HG02943 (cell line): Measurements from ENCODE around the gene LTBP3.
"Not testable (repeated sequence)": the region's sequence is repeated elsewhere in the genome, so short reads cannot be mapped to it uniquely, and the experiment has no call there.

Experiments
- ATAC-seq: cut with Tn5 transposase; IDR thresholded peaks from one replicate; pipeline ENCODE4 v1.9.1; 2021; ENCODE audit warnings: mild to moderate bottlenecking, low read depth, moderate library complexity; ENCODE audit not compliant: unreplicated experiment

The LTBP3 gene

DNA sequence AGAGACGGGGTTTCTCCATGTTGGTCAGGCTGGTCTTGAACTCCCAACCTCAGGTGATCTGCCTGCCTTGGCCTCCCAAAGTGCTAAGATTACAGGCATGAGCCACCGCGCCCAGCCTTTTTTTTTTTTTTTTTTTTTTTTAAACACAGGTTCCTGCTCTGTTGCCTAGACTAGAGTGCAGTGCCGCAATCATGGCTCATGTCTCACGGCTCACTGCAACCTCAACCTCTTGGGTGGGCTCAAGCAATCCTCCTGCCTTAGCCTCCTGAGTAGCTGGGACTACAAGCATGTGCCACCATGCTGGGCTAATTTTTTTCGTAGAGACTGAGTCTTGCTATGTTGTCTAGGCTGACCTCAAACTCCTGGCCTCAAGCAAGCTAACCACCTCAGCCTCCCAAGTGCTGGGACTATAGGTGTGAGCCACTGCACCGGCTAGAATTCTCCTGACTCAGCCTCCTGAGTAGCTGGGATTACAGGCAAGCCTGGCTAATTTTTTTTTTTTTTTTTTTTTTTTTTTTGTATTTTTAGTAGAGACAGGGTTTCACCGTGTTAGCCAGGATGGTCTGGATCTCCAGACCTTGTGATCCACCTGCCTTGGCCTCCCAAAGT lies 39.1 kb downstream of the LTBP3 start:
- not testable (repeated sequence) for ATAC-seq

DNA sequence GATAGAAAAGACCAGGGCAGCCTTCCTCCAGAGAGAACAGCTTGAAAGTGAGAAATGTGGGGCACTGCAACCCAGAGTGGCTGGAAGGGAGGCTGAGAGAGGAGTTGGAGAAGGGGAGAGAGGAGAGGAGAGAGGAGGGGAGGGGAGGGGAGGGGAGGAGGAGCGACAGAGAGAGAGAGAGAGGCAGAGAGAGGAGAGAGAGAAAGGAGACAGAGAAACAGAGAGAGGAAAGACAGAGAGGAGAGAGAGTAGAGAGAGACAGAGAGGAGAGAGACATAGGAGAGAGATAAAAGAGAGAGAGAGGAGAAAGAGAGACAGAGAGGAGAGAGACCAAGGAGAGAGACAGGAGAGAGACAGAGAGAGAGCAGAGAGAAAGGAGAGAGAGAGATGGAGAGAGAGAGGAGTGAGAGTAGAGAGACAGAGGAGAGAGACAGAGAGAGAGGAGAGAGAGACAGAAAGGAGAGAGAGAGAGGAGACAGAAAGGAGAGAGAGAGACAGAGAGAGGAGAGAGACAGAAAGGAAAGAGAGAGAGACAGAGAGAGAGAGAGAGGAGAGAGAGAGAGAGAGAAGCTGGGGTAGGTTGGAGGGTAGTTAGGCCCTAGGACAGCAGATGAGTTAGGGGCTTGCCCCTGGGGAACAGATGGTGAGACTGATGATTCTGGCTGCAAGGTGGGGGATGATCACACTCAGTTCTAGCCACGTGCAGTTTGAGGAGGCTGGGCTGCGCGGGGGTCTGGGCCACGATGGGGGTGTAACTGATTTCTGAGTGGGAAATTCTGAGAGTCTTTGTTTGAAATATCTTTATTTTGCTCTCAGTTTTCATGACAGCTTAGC lies 41.8 kb downstream of the LTBP3 start:
- no peak for ATAC-seq

DNA sequence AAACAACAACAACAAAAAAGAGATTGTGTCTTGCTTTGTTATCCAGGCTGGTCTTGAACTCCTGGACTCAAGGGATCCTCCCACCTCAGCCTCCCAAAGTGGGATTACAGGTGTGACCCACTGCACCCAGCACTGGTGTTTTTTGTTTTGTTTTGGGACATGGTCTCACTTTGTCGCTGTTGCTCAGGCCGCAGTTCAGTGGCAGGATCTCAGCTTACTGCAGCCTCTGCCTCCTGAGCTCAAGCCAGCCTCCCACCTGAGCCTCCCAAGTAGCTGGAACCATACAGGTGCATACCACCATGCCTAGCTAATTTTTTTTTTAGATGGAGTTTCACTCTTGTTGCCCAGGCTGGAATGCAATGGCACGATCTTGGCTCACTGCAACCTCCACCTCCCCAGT lies 45.8 kb downstream of the LTBP3 start:
- ATAC-seq, result not testable (repeated sequence)

DNA sequence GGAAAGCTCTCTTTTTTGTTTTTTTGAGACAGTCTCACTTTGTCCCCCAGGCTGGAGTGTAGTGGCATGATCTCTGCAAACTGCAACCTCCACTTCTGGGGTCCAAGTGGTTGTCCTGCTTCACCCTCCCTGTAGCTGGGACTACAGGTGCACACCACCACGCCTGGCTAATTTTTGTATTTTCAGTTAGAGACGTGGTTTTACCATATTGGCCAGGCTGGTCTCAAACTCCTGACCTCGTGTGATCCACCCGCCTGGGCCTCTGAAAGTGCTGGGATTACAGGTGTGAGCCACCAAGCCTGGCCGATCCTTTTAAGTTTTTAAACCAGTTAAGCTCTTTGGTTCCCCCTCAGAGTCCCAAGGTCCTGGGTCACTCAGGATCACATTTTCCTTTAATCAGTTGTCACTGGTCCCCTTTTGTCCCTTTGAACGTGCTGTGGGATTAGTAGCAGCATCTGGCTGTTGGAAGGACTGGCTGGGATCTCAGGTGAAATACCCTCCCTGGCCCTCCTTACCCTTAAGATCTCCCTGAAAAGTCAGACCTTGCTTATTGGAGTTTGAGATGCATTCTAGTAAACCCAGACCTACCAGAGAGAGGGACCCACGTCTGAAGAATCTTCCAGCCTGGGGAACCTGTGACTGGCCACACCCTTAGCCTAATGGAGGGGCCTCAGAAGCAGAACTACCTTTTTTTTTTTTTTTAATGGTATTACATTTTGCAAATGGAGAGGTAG lies 51.2 kb downstream of the LTBP3 start:
- ATAC-seq, result peak; percentile 9

DNA sequence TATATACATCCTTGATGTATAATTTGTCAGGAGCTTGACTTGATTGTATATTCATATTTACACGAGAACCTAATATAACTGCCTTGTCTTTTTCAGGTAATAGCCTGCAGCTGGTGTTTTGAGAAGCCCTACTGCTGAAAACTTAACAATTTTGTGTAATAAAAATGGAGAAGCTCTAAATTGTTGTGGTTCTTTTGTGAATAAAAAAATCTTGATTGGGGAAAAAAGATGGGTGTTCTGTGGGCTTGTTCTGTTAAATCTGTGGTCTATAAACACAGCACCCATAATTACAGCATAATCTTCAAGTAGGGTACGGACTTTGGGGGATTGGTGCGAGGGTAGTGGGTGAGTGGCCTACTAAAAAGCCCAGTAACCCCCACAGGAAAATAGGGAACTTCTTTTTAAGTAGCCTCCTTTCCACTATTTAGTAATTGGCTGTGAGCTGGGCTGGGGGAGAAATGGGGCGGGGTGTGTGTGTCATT lies 51.8 kb downstream of the LTBP3 start:
- ATAC-seq, result no peak

DNA sequence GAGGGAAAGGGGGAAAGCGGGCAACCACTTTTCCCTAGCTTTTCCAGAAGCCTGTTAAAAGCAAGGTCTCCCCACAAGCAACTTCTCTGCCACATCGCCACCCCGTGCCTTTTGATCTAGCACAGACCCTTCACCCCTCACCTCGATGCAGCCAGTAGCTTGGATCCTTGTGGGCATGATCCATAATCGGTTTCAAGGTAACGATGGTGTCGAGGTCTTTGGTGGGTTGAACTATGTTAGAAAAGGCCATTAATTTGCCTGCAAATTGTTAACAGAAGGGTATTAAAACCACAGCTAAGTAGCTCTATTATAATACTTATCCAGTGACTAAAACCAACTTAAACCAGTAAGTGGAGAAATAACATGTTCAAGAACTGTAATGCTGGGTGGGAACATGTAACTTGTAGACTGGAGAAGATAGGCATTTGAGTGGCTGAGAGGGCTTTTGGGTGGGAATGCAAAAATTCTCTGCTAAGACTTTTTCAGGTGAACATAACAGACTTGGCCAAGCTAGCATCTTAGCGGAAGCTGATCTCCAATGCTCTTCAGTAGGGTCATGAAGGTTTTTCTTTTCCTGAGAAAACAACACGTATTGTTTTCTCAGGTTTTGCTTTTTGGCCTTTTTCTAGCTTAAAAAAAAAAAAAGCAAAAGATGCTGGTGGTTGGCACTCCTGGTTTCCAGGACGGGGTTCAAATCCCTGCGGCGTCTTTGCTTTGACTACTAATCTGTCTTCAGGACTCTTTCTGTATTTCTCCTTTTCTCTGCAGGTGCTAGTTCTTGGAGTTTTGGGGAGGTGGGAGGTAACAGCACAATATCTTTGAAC lies 52.5 kb downstream of the LTBP3 start:
- ATAC-seq, result no peak

DNA sequence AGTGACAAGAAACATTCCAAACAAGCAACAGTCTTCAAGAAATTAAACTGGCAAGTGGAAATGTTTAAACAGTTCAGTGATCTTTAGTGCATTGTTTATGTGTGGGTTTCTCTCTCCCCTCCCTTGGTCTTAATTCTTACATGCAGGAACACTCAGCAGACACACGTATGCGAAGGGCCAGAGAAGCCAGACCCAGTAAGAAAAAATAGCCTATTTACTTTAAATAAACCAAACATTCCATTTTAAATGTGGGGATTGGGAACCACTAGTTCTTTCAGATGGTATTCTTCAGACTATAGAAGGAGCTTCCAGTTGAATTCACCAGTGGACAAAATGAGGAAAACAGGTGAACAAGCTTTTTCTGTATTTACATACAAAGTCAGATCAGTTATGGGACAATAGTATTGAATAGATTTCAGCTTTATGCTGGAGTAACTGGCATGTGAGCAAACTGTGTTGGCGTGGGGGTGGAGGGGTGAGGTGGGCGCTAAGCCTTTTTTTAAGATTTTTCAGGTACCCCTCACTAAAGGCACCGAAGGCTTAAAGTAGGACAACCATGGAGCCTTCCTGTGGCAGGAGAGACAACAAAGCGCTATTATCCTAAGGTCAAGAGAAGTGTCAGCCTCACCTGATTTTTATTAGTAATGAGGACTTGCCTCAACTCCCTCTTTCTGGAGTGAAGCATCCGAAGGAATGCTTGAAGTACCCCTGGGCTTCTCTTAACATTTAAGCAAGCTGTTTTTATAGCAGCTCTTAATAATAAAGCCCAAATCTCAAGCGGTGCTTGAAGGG lies 53.3 kb downstream of the LTBP3 start:
- no peak for ATAC-seq

DNA sequence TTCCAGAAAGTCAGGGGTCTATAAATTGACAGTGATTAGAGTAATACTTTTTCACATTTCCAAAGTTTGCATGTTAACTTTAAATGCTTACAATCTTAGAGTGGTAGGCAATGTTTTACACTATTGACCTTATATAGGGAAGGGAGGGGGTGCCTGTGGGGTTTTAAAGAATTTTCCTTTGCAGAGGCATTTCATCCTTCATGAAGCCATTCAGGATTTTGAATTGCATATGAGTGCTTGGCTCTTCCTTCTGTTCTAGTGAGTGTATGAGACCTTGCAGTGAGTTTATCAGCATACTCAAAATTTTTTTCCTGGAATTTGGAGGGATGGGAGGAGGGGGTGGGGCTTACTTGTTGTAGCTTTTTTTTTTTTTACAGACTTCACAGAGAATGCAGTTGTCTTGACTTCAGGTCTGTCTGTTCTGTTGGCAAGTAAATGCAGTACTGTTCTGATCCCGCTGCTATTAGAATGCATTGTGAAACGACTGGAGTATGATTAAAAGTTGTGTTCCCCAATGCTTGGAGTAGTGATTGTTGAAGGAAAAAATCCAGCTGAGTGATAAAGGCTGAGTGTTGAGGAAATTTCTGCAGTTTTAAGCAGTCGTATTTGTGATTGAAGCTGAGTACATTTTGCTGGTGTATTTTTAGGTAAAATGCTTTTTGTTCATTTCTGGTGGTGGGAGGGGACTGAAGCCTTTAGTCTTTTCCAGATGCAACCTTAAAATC lies 54.0 kb downstream of the LTBP3 start:
- no peak for ATAC-seq

DNA sequence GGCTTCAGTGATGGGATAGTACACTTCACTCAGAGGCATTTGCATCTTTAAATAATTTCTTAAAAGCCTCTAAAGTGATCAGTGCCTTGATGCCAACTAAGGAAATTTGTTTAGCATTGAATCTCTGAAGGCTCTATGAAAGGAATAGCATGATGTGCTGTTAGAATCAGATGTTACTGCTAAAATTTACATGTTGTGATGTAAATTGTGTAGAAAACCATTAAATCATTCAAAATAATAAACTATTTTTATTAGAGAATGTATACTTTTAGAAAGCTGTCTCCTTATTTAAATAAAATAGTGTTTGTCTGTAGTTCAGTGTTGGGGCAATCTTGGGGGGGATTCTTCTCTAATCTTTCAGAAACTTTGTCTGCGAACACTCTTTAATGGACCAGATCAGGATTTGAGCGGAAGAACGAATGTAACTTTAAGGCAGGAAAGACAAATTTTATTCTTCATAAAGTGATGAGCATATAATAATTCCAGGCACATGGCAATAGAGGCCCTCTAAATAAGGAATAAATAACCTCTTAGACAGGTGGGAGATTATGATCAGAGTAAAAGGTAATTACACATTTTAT lies 54.7 kb downstream of the LTBP3 start:
- no peak for ATAC-seq

DNA sequence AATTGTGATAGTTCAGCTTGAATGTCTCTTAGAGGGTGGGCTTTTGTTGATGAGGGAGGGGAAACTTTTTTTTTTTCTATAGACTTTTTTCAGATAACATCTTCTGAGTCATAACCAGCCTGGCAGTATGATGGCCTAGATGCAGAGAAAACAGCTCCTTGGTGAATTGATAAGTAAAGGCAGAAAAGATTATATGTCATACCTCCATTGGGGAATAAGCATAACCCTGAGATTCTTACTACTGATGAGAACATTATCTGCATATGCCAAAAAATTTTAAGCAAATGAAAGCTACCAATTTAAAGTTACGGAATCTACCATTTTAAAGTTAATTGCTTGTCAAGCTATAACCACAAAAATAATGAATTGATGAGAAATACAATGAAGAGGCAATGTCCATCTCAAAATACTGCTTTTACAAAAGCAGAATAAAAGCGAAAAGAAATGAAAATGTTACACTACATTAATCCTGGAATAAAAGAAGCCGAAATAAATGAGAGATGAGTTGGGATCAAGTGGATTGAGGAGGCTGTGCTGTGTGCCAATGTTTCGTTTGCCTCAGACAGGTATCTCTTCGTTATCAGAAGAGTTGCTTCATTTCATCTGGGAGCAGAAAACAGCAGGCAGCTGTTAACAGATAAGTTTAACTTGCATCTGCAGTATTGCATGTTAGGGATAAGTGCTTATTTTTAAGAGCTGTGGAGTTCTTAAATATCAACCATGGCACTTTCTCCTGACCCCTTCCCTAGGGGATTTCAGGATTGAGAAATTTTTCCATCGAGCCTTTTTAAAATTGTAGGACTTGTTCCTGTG lies 55.4 kb downstream of the LTBP3 start:
- ATAC-seq, result no peak

DNA sequence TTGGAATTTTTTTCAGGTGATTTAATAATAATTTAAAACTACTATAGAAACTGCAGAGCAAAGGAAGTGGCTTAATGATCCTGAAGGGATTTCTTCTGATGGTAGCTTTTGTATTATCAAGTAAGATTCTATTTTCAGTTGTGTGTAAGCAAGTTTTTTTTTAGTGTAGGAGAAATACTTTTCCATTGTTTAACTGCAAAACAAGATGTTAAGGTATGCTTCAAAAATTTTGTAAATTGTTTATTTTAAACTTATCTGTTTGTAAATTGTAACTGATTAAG lies 55.9 kb downstream of the LTBP3 start:
- ATAC-seq, result no peak

DNA sequence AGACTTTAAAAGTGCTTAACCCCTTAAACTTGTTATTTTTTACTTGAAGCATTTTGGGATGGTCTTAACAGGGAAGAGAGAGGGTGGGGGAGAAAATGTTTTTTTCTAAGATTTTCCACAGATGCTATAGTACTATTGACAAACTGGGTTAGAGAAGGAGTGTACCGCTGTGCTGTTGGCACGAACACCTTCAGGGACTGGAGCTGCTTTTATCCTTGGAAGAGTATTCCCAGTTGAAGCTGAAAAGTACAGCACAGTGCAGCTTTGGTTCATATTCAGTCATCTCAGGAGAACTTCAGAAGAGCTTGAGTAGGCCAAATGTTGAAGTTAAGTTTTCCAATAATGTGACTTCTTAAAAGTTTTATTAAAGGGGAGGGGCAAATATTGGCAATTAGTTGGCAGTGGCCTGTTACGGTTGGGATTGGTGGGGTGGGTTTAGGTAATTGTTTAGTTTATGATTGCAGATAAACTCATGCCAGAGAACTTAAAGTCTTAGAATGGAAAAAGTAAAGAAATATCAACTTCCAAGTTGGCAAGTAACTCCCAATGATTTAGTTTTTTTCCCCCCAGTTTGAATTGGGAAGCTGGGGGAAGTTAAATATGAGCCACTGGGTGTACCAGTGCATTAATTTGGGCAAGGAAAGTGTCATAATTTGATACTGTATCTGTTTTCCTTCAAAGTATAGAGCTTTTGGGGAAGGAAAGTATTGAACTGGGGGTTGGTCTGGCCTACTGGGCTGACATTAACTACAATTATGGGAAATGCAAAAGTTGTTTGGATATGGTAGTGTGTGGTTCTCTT lies 56.5 kb downstream of the LTBP3 start:
- ATAC-seq, result no peak

DNA sequence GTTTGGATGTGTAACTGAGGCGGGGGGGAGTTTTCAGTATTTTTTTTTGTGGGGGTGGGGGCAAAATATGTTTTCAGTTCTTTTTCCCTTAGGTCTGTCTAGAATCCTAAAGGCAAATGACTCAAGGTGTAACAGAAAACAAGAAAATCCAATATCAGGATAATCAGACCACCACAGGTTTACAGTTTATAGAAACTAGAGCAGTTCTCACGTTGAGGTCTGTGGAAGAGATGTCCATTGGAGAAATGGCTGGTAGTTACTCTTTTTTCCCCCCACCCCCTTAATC lies 57.0 kb downstream of the LTBP3 start:
- no peak for ATAC-seq

DNA sequence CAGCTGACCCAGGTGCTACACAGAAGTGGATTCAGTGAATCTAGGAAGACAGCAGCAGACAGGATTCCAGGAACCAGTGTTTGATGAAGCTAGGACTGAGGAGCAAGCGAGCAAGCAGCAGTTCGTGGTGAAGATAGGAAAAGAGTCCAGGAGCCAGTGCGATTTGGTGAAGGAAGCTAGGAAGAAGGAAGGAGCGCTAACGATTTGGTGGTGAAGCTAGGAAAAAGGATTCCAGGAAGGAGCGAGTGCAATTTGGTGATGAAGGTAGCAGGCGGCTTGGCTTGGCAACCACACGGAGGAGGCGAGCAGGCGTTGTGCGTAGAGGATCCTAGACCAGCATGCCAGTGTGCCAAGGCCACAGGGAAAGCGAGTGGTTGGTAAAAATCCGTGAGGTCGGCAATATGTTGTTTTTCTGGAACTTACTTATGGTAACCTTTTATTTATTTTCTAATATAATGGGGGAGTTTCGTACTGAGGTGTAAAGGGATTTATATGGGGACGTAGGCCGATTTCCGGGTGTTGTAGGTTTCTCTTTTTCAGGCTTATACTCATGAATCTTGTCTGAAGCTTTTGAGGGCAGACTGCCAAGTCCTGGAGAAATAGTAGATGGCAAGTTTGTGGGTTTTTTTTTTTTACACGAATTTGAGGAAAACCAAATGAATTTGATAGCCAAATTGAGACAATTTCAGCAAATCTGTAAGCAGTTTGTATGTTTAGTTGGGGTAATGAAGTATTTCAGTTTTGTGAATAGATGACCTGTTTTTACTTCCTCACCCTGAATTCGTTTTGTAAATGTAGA lies 57.6 kb downstream of the LTBP3 start:
- no peak for ATAC-seq

DNA sequence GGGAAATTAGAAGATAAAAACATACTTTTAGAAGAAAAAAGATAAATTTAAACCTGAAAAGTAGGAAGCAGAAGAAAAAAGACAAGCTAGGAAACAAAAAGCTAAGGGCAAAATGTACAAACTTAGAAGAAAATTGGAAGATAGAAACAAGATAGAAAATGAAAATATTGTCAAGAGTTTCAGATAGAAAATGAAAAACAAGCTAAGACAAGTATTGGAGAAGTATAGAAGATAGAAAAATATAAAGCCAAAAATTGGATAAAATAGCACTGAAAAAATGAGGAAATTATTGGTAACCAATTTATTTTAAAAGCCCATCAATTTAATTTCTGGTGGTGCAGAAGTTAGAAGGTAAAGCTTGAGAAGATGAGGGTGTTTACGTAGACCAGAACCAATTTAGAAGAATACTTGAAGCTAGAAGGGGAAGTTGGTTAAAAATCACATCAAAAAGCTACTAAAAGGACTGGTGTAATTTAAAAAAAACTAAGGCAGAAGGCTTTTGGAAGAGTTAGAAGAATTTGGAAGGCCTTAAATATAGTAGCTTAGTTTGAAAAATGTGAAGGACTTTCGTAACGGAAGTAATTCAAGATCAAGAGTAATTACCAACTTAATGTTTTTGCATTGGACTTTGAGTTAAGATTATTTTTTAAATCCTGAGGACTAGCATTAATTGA lies 58.3 kb downstream of the LTBP3 start:
- no peak for ATAC-seq

DNA sequence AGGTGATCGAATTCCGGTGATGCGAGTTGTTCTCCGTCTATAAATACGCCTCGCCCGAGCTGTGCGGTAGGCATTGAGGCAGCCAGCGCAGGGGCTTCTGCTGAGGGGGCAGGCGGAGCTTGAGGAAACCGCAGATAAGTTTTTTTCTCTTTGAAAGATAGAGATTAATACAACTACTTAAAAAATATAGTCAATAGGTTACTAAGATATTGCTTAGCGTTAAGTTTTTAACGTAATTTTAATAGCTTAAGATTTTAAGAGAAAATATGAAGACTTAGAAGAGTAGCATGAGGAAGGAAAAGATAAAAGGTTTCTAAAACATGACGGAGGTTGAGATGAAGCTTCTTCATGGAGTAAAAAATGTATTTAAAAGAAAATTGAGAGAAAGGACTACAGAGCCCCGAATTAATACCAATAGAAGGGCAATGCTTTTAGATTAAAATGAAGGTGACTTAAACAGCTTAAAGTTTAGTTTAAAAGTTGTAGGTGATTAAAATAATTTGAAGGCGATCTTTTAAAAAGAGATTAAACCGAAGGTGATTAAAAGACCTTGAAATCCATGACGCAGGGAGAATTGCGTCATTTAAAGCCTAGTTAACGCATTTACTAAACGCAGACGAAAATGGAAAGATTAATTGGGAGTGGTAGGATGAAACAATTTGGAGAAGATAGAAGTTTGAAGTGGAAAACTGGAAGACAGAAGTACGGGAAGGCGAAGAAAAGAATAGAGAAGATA lies 59.0 kb downstream of the LTBP3 start, which contains the start of gene MALAT1:
Gene MALAT1 (plus strand): TSS at position 69 of the 736 bp plus-strand sequence.
- ATAC-seq, result no peak
